CD4-positive, CD25-positive, alpha-beta regulatory T cell (primary cell): ENCODE measurements around the gene REV1. TPM values are rescaled to one million over a fixed set of nuclear protein-coding genes. Genes with fewer than 3 reads are reported as not detected.

Experiments used
- ATAC-seq, 2 donors: fragments of 150-1000 bp; cut with Tn5 transposase; one replicate each; pipeline ENCODE4 v1.10.0; 2021; ENCODE audit warnings: low read depth in 2 of 2, moderate number of reproducible peaks in 2 of 2, moderate library complexity in 1 of 2
- DNase-seq, 3 donors: peaks; one replicate each; pipeline versions ENCODE4 v3.0.0 to v3.0.0-alpha.2; 2012 to 2022; ENCODE audit warnings: mixed read lengths in 1 of 3
- H3K27ac ChIP-seq: one replicate; pipeline ENCODE4 v1.7.0; 2013; ENCODE audit warnings: mild to moderate bottlenecking, low read length; ENCODE audit not compliant: insufficient read depth, poor library complexity, severe bottlenecking
- H3K27me3 ChIP-seq: one replicate; pipeline ENCODE4 v1.7.0; 2013; ENCODE audit warnings: low read length; ENCODE audit not compliant: control insufficient read depth, insufficient read depth
- H3K36me3 ChIP-seq: one replicate; pipeline ENCODE4 v1.7.0; 2013; ENCODE audit warnings: mild to moderate bottlenecking, low read length, moderate library complexity; ENCODE audit not compliant: control insufficient read depth, insufficient read depth
- H3K4me1 ChIP-seq: 2 replicates; pipeline ENCODE4 v1.7.0; 2013; ENCODE audit warnings: mild to moderate bottlenecking, low read length; ENCODE audit not compliant: insufficient read depth, control insufficient read depth, poor library complexity, severe bottlenecking
- H3K4me3 ChIP-seq: one replicate; pipeline ENCODE4 v1.7.0; 2013; ENCODE audit warnings: low read depth, mild to moderate bottlenecking, low read length, moderate library complexity
- H3K9me3 ChIP-seq, 2 experiments: 1 replicate in 1 of 2; 2 replicates in 1 of 2; pipeline ENCODE4 v1.7.0; 2013; ENCODE audit warnings: low read length in 2 of 2, mild to moderate bottlenecking in 1 of 2, moderate library complexity in 1 of 2; ENCODE audit not compliant: control insufficient read depth in 2 of 2
- H3K27ac Mint-ChIP-seq, 3 donors: one replicate each; pipeline ENCODE4 v1.8.0; 2020 to 2022; ENCODE audit warnings: mild to moderate bottlenecking in 3 of 3, mixed read lengths in 3 of 3, moderate library complexity in 2 of 3
- H3K27me3 Mint-ChIP-seq: one replicate; pipeline ENCODE4 v1.8.0; 2022; ENCODE audit warnings: mild to moderate bottlenecking, mixed read lengths
- H3K36me3 Mint-ChIP-seq: one replicate; pipeline ENCODE4 v1.8.0; 2020; ENCODE audit warnings: mixed read lengths
- H3K4me1 Mint-ChIP-seq, 4 donors: one replicate each; pipeline ENCODE4 v1.8.0; 2020 to 2022; ENCODE audit warnings: mixed read lengths in 4 of 4, mild to moderate bottlenecking in 1 of 4
- H3K4me3 Mint-ChIP-seq, 4 donors: one replicate each; pipeline ENCODE4 v1.8.0; 2020 to 2022; ENCODE audit warnings: mild to moderate bottlenecking in 4 of 4, mixed read lengths in 4 of 4, moderate library complexity in 3 of 4
- H3K9me3 Mint-ChIP-seq, 7 donors: one replicate each; pipeline ENCODE4 v1.8.0; 2020 to 2022; ENCODE audit warnings: mixed read lengths in 7 of 7, mild to moderate bottlenecking in 3 of 7, moderate library complexity in 2 of 7
- polyA plus RNA-seq, 4 donors: library from polyadenylated mRNA; unstranded; fragments of 300-500 nt; fragmentation: Illumina TruSeq; gene quantifications; one replicate each; pipeline ENCODE4 v1.2.3, GENCODE V29; 2021
- total RNA-seq: library from RNA; stranded (reverse); gene quantifications from one replicate; pipeline ENCODE4 v1.2.3, GENCODE V29; 2022

REV1 gene
- total and polyA plus RNA-seq, 5 donors from 2014 or later = 12.4 to 60.3 (median 17.0) TPM

GRCh38 chr2:99467390-99467789 is 22.4 kb downstream of the REV1 start:
- no peak overlapping the region for H3K4me3 ChIP-seq
- H3K27me3 ChIP-seq = no peaks in the 10 kb centered on the region
- H3K27ac Mint-ChIP-seq = peak overlapping the region in 1 of 3 donors; percentile 56
- no peak overlapping the region for H3K27ac ChIP-seq
- no peak for DNase-seq
- no peaks in the 10 kb centered on the region for H3K9me3 Mint-ChIP-seq
- no peaks in the 10 kb centered on the region for H3K27me3 Mint-ChIP-seq
- H3K4me1 Mint-ChIP-seq = peaks cover 30 to 46% (median 39%) of the 10 kb centered on the region in 4 donors
- H3K4me3 Mint-ChIP-seq = no peak overlapping the region
- peaks cover 0 to 7% of the 10 kb centered on the region in 2 experiments for H3K9me3 ChIP-seq
- H3K36me3 Mint-ChIP-seq = peaks cover 18% of the 10 kb centered on the region
- H3K36me3 ChIP-seq = peaks cover 5% of the 10 kb centered on the region
- H3K4me1 ChIP-seq = peaks cover 5% of the 10 kb centered on the region
- no peak for ATAC-seq

- no peaks in the 10 kb centered on the region for H3K27me3 Mint-ChIP-seq
- no peaks in the 10 kb centered on the region for H3K4me1 ChIP-seq
- DNase-seq (no peak), ATAC-seq (no peak)
- peaks cover 7 to 26% (median 18%) of the 10 kb centered on the region in 4 donors for H3K4me1 Mint-ChIP-seq
- peaks cover 38% of the 10 kb centered on the region for H3K36me3 Mint-ChIP-seq
- peaks cover 43% of the 10 kb centered on the region for H3K36me3 ChIP-seq
- H3K27ac ChIP-seq = no peak overlapping the region
- no peak overlapping the region for H3K27ac Mint-ChIP-seq
- H3K4me3 Mint-ChIP-seq = no peak overlapping the region
- no peak overlapping the region for H3K4me3 ChIP-seq
- peaks cover 0 to 2% (median 0%) of the 10 kb centered on the region in 7 donors for H3K9me3 Mint-ChIP-seq
- H3K27me3 ChIP-seq = no peaks in the 10 kb centered on the region
- no peaks in the 10 kb centered on the region for H3K9me3 ChIP-seq
Observed at GRCh38 chr2:99461828-99462483, 27.9 kb downstream of the REV1 start.

GRCh38 chr2:99458529-99458928 is 31.3 kb downstream of the REV1 start:
- DNase-seq (no peak), ATAC-seq (no peak)
- no peaks in the 10 kb centered on the region for H3K27me3 Mint-ChIP-seq
- Histone ChIP-seq H3K27ac (no peak overlapping the region), H3K9me3 (no peaks in the 10 kb centered on the region), H3K4me1 (no peaks in the 10 kb centered on the region), H3K27me3 (no peaks in the 10 kb centered on the region), H3K36me3 (peaks cover 60% of the 10 kb centered on the region), H3K4me3 (no peak overlapping the region)
- H3K36me3 Mint-ChIP-seq = peaks cover 47% of the 10 kb centered on the region
- H3K27ac Mint-ChIP-seq = no peak overlapping the region
- no peak overlapping the region for H3K4me3 Mint-ChIP-seq
- H3K9me3 Mint-ChIP-seq = peaks cover 0 to 2% (median 0%) of the 10 kb centered on the region in 7 donors
- H3K4me1 Mint-ChIP-seq = peaks cover 10 to 18% (median 15%) of the 10 kb centered on the region in 4 donors

- Histone ChIP-seq H3K4me3 (no peak overlapping the region), H3K9me3 (no peaks in the 10 kb centered on the region), H3K36me3 (peaks cover 49% of the 10 kb centered on the region), H3K27ac (no peak overlapping the region), H3K27me3 (no peaks in the 10 kb centered on the region), H3K4me1 (no peaks in the 10 kb centered on the region)
- Mint-ChIP-seq H3K36me3 (peaks cover 39% of the 10 kb centered on the region), H3K4me1 (peaks cover 4 to 19% (median 15%) of the 10 kb centered on the region in 4 donors), H3K4me3 (no peak overlapping the region), H3K9me3 (peaks cover 0 to 1% (median 0%) of the 10 kb centered on the region in 7 donors), H3K27ac (peak overlapping the region in 1 of 3 donors; percentile 34), H3K27me3 (no peaks in the 10 kb centered on the region)
- no peak for ATAC-seq
- no peak for DNase-seq
Observed at GRCh38 chr2:99451686-99452085, 38.1 kb downstream of the REV1 start.

- peaks cover 4 to 19% (median 16%) of the 10 kb centered on the region in 4 donors for H3K4me1 Mint-ChIP-seq
- peaks cover 41% of the 10 kb centered on the region for H3K36me3 Mint-ChIP-seq
- DNase-seq (no peak), ATAC-seq (no peak)
- peaks cover 45% of the 10 kb centered on the region for H3K36me3 ChIP-seq
- no peak overlapping the region for H3K4me3 Mint-ChIP-seq
- no peak overlapping the region for H3K27ac ChIP-seq
- no peaks in the 10 kb centered on the region for H3K9me3 ChIP-seq
- H3K27ac Mint-ChIP-seq = no peak overlapping the region
- no peaks in the 10 kb centered on the region for H3K4me1 ChIP-seq
- no peaks in the 10 kb centered on the region for H3K27me3 Mint-ChIP-seq
- H3K4me3 ChIP-seq = no peak overlapping the region
- H3K9me3 Mint-ChIP-seq = peaks cover 0 to 1% (median 0%) of the 10 kb centered on the region in 7 donors
- no peaks in the 10 kb centered on the region for H3K27me3 ChIP-seq
Observed at GRCh38 chr2:99451280-99451679, 38.5 kb downstream of the REV1 start.

- Mint-ChIP-seq H3K36me3 (peaks cover 35% of the 10 kb centered on the region), H3K9me3 (peaks cover 0 to 1% (median 0%) of the 10 kb centered on the region in 7 donors), H3K4me3 (no peak overlapping the region), H3K27ac (no peak overlapping the region), H3K4me1 (peaks cover 4 to 14% (median 12%) of the 10 kb centered on the region in 4 donors), H3K27me3 (no peaks in the 10 kb centered on the region)
- Histone ChIP-seq H3K9me3 (no peaks in the 10 kb centered on the region), H3K27ac (no peak overlapping the region), H3K4me3 (no peak overlapping the region), H3K36me3 (peaks cover 41% of the 10 kb centered on the region), H3K4me1 (no peaks in the 10 kb centered on the region), H3K27me3 (no peaks in the 10 kb centered on the region)
- no peak for ATAC-seq
- DNase-seq = no peak
Observed at GRCh38 chr2:99450199-99450598, 39.6 kb downstream of the REV1 start.

- Mint-ChIP-seq H3K27me3 (no peaks in the 10 kb centered on the region), H3K27ac (peak overlapping the region in 1 of 3 donors; percentile 14), H3K9me3 (peaks cover 0 to 1% (median 0%) of the 10 kb centered on the region in 7 donors), H3K4me3 (no peak overlapping the region), H3K4me1 (peaks cover 4 to 23% (median 19%) of the 10 kb centered on the region in 4 donors), H3K36me3 (peaks cover 34% of the 10 kb centered on the region)
- H3K27me3 ChIP-seq = no peaks in the 10 kb centered on the region
- DNase-seq (no peak), ATAC-seq (no peak)
- H3K27ac ChIP-seq = no peak overlapping the region
- no peaks in the 10 kb centered on the region for H3K9me3 ChIP-seq
- no peaks in the 10 kb centered on the region for H3K4me1 ChIP-seq
- H3K4me3 ChIP-seq = no peak overlapping the region
- peaks cover 35% of the 10 kb centered on the region for H3K36me3 ChIP-seq
Observed at GRCh38 chr2:99448556-99448955, 41.3 kb downstream of the REV1 start.

- Mint-ChIP-seq H3K27me3 (no peaks in the 10 kb centered on the region), H3K9me3 (peaks cover 0 to 1% (median 0%) of the 10 kb centered on the region in 7 donors), H3K27ac (no peak overlapping the region), H3K36me3 (peaks cover 23% of the 10 kb centered on the region), H3K4me1 (peaks cover 7 to 23% (median 15%) of the 10 kb centered on the region in 4 donors), H3K4me3 (no peak overlapping the region)
- no peak overlapping the region for H3K27ac ChIP-seq
- no peaks in the 10 kb centered on the region for H3K9me3 ChIP-seq
- H3K4me1 ChIP-seq = no peaks in the 10 kb centered on the region
- DNase-seq (no peak), ATAC-seq (no peak)
- no peak overlapping the region for H3K4me3 ChIP-seq
- H3K36me3 ChIP-seq = peaks cover 29% of the 10 kb centered on the region
- no peaks in the 10 kb centered on the region for H3K27me3 ChIP-seq
Observed at GRCh38 chr2:99445065-99445464, 44.8 kb downstream of the REV1 start.
